ENCODE results near the gene CBX5. TPM values are rescaled to one million over a fixed set of nuclear protein-coding genes. Genes with fewer than 3 reads are reported as not detected.

Gene CBX5
- total RNA-seq, 1 experiment from 2014 or later: 130 TPM

GRCh38 chr12:54227376-54227775, 52.5 kb downstream of the CBX5 start:
- Histone ChIP-seq H3K4me1 (ENCODE audit: control insufficient read depth, insufficient read depth, low read length) (peaks cover 14% of the 10 kb centered on the region), H3K4me3 (ENCODE audit: low read depth in 2 of 2, low read length in 2 of 2) (no peak overlapping the region), H3K27me3 (ENCODE audit: control insufficient read depth, insufficient read depth, low read length) (no peaks in the 10 kb centered on the region), H3K36me3 (ENCODE audit: control insufficient read depth, insufficient read depth, low read length) (no peaks in the 10 kb centered on the region), H3K27ac (ENCODE audit: low read length) (no peak overlapping the region), H3K9me3 (ENCODE audit: control insufficient read depth, insufficient read depth, low read depth, low read length) (no peaks in the 10 kb centered on the region)
- ChIA-PET CTCF (interaction anchor here (0.6 kb wide), 1 partner anchor 23 kb away, joined by 4 read pairs; no protein-coding TSS in a partner anchor), POLR2A (no interaction called here)
- ATAC-seq (peak; percentile 25; the same call in 1 of the 2 replicates), DNase-seq (ENCODE audit: low read depth, low spot score) (no peak)
- in situ Hi-C loops (cut with HindIII; ENCODE audit: low pct_unique_long_range_greater_than_20kb, low sequenced_read_pairs): no loop called here
- BruUV-seq (replicated peaks): no TSS peak
- intact Hi-C loops (cut with micrococcal nuclease; ENCODE audit: unreplicated experiment): no loop called here
- TF ChIP-seq SIN3A (IDR thresholded peaks at IDR 0.05; ENCODE audit: borderline replicate concordance, insufficient read depth, low read depth, low read length) (no peak), TCF7L2 (IDR thresholded peaks at IDR 0.05; ENCODE audit: low read depth, low read length) (no peak), CTCF (IDR thresholded peaks at IDR 0.05) (no peak), POLR2AphosphoS5 (IDR thresholded peaks at IDR 0.05; ENCODE audit: low read depth, low read length) (no peak)
- TF ChIP-seq, protein P1, sequence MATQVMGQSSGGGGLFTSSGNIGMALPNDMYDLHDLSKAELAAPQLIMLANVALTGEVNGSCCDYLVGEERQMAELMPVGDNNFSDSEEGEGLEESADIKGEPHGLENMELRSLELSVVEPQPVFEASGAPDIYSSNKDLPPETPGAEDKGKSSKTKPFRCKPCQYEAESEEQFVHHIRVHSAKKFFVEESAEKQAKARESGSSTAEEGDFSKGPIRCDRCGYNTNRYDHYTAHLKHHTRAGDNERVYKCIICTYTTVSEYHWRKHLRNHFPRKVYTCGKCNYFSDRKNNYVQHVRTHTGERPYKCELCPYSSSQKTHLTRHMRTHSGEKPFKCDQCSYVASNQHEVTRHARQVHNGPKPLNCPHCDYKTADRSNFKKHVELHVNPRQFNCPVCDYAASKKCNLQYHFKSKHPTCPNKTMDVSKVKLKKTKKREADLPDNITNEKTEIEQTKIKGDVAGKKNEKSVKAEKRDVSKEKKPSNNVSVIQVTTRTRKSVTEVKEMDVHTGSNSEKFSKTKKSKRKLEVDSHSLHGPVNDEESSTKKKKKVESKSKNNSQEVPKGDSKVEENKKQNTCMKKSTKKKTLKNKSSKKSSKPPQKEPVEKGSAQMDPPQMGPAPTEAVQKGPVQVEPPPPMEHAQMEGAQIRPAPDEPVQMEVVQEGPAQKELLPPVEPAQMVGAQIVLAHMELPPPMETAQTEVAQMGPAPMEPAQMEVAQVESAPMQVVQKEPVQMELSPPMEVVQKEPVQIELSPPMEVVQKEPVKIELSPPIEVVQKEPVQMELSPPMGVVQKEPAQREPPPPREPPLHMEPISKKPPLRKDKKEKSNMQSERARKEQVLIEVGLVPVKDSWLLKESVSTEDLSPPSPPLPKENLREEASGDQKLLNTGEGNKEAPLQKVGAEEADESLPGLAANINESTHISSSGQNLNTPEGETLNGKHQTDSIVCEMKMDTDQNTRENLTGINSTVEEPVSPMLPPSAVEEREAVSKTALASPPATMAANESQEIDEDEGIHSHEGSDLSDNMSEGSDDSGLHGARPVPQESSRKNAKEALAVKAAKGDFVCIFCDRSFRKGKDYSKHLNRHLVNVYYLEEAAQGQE (IDR thresholded peaks at IDR 0.05; ENCODE audit: insufficient read depth in 1 of 2, low read depth in 2 of 2, low read length in 1 of 2): no peak

DNA sequence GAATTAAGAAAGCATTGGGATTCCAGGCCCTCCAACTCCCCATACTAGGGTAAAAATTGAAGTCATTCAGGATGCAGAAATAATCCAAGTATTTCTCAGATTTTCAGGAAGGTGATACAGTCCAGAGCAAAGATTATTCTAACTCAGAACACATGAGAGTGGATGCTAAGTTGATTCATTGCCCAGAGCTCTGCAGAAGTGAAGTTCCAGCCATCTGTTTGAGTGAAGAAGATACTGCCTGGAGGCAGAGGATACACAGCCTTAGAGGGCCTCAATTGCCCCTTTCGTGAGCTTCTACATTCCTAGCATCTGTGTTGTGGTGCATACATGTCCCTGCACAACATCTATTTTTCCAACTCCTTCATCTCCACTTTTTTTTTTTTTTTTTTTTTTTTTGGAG, 54.3 kb downstream of the CBX5 start:
- no TSS peak for BruUV-seq (replicated peaks)
- intact Hi-C loops (cut with micrococcal nuclease; ENCODE audit: unreplicated experiment) (no loop called here), in situ Hi-C loops (cut with HindIII; ENCODE audit: low pct_unique_long_range_greater_than_20kb, low sequenced_read_pairs) (no loop called here)
- ATAC-seq (no peak), DNase-seq (ENCODE audit: low read depth, low spot score) (no peak)
- ChIA-PET CTCF (interaction anchor here (0.7 to 1.3 kb wide), 2 partner anchors 99 to 145 kb away, joined by 10 to 11 read pairs; partner anchors contain the start of gene COPZ1), POLR2A (interaction anchor here (0.5 kb wide), 1 partner anchor 55 kb away, joined by 5 read pairs; no protein-coding TSS in a partner anchor)
- TF ChIP-seq, protein P1 (IDR thresholded peaks at IDR 0.05; ENCODE audit: insufficient read depth in 1 of 2, low read depth in 2 of 2, low read length in 1 of 2): no peak
- no peak for TF ChIP-seq CTCF (IDR thresholded peaks at IDR 0.05)
- no peak for TF ChIP-seq TCF7L2 (IDR thresholded peaks at IDR 0.05; ENCODE audit: low read depth, low read length)
- TF ChIP-seq POLR2AphosphoS5 (IDR thresholded peaks at IDR 0.05; ENCODE audit: low read depth, low read length): no peak
- TF ChIP-seq SIN3A (IDR thresholded peaks at IDR 0.05; ENCODE audit: borderline replicate concordance, insufficient read depth, low read depth, low read length): no peak
- no peak overlapping the region for H3K27ac ChIP-seq (ENCODE audit: low read length)
- H3K27me3 ChIP-seq (ENCODE audit: control insufficient read depth, insufficient read depth, low read length): no peaks in the 10 kb centered on the region
- H3K4me3 ChIP-seq (ENCODE audit: low read depth in 2 of 2, low read length in 2 of 2): no peak overlapping the region
- H3K4me1 ChIP-seq (ENCODE audit: control insufficient read depth, insufficient read depth, low read length): peaks cover 12% of the 10 kb centered on the region
- no peaks in the 10 kb centered on the region for H3K36me3 ChIP-seq (ENCODE audit: control insufficient read depth, insufficient read depth, low read length)
- H3K9me3 ChIP-seq (ENCODE audit: control insufficient read depth, insufficient read depth, low read depth, low read length): no peaks in the 10 kb centered on the region
